ENCODE data around the gene RHBDD1. TPM values are rescaled to one million over a fixed set of nuclear protein-coding genes. Genes with fewer than 3 reads are reported as not detected.

The RHBDD1 gene
- total RNA-seq, 4 donors from 2014 or later, result 12.1 to 21.6 (median 19.3) TPM

DNA sequence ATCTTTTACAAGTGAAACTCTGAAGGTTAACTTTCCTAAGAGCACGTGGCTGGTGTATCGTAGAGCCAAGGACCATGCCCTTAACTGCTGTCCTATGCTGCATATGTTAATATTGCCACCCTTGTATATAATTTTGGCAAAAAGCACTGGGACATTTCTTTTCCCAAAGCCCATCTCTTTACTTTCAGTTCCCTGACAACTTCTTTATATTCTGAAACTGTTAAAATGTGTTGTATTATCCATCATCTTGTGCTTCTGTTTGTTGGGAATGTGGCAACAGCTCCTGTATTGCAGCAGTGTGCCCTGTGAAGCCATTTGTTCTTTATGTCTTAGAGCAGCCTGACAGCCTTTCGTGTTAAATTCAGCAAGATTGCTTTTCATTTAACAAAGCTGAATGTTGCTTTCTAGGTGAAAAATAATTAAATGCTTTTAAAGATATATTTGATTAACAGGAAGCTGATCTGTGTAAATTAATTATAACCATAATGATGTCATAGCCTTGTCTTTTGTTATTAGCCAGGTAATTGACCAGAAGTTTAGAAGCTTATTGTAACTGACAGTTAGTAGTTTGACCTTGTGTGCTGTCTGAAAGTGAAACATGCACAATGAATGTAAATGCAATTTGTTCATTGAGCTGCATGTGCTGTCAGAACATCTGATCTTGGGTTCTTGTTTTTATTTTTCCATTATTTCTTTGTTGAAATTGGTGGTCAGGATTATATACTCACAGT, 9.7 kb downstream of the RHBDD1 start:
- DNase-seq (ENCODE audit: low spot score) (no peak), ATAC-seq (ENCODE audit: low FRiP score) (no peak)
- no peak for TF ChIP-seq CTCF (IDR thresholded peaks at IDR 0.05)

- ATAC-seq (ENCODE audit: low FRiP score) (no peak), DNase-seq (ENCODE audit: low spot score) (no peak)
- no peak for TF ChIP-seq CTCF (IDR thresholded peaks at IDR 0.05)
Measured at GRCh38 chr2:226847090-226847489, 11.2 kb downstream of the RHBDD1 start.

- DNase-seq (ENCODE audit: low spot score) (no peak), ATAC-seq (ENCODE audit: low FRiP score) (no peak)
Measured at GRCh38 chr2:226847511-226847910, 11.7 kb downstream of the RHBDD1 start.

DNA sequence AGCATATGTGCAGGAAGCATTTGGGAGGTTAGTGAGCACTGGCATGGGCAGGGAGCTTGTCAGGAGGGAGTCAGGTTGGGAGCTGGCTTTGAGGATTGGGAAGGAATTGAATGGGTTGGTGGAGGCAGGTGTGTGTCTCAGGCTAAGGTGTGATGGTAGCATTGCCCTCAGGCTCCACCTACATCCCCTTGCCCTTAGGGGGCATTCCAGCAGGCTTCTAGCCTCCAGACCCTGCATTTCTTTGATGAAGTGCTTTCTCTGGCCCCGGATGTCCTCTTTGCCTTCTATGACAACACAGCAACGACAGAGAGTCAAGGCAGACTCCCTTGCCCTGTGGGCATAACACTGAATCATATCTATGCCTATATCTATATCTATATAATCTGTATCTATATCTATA, 13.5 kb downstream of the RHBDD1 start:
- no peak for ATAC-seq (ENCODE audit: low FRiP score)
- no peak for DNase-seq (ENCODE audit: low spot score)
- TF ChIP-seq CTCF (IDR thresholded peaks at IDR 0.05), result no peak

More at GRCh38 chr2:226847511-226847910, 11.7 kb downstream of the RHBDD1 start:
- TF ChIP-seq CTCF (IDR thresholded peaks at IDR 0.05), result no peak

DNA sequence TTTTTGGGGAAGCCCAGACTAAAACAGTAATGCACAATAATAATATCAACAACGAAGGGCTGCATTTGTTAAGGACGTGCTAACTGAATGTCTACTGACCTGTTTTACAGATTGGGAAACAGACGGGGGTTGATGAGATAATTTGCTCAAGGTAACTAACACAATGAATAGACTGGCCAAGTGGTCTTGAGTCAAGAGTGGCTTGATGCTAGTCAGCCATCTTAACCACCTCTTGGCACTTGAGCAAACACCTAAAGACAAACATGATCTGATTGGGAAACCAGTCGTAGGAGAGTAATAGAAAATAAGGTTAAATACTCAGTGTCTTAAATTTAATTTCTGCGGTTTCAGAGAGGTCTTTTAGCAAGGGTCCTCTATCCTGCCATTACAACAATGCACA, 14.2 kb downstream of the RHBDD1 start:
- DNase-seq (ENCODE audit: low spot score), result no peak
- ATAC-seq (ENCODE audit: low FRiP score), result no peak
- TF ChIP-seq CTCF (IDR thresholded peaks at IDR 0.05), result no peak

DNA sequence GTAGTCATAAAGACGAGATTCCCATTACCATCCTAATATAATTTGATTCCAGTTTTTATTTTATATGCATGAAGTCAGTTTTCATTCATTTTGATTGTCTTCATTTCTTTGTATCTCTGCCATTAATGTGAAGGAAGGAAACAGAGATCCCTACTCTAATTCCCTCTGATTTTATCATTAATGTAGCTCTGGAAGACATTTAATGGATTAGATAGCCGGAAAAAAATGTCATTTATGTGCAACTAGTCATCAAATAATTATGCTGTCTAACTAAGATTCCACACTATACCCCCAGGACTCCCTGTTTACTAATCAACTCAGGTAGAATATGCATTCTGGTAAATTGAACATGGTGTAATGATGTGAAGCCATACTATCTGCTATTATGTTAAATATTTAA, 19.9 kb downstream of the RHBDD1 start:
- no peak for TF ChIP-seq CTCF (IDR thresholded peaks at IDR 0.05)
- no peak for ATAC-seq (ENCODE audit: low FRiP score)
- no peak for DNase-seq (ENCODE audit: low spot score)

DNA sequence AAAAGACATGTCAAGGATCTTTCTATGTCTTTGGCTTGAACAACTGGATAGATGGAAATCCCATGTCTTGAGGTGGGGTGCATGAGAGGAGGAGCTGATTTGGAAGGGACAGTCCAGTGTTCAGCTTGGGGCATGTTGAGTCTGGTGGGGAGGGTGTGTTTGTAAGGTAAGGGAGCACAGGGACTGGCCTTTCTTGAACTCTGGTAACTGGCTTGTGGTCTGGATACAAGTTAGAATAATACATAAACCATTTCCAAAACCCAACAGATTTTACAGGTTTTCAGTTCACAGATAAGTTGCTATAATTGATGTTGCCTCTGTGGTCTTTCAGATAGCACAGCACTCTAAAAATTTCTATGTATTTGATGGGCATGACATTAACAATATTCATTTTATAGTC, 24.2 kb downstream of the RHBDD1 start:
- ATAC-seq (ENCODE audit: low FRiP score), result no peak
- TF ChIP-seq CTCF (IDR thresholded peaks at IDR 0.05), result no peak
- no peak for DNase-seq (ENCODE audit: low spot score)

All from omental fat pad (tissue), 4 donors.